NB4 (cell line): ENCODE data around the gene SRGAP2B.
"Not testable (repeated sequence)": the region's sequence is repeated elsewhere in the genome, so short reads cannot be mapped to it uniquely, and the experiment has no call there.

Source experiments
- MYC ChIP-seq: IDR thresholded peaks from 2 replicates; pipeline ENCODE4 v1.6.1; 2011; ENCODE audit warnings: low read depth, low read length
- POLR2A ChIP-seq: IDR thresholded peaks from 2 replicates; pipeline ENCODE4 v1.6.1; 2011; ENCODE audit warnings: mild to moderate bottlenecking; ENCODE audit not compliant: insufficient read length; ENCODE audit errors: extremely low read depth
- TF ChIP-seq, protein P1 (sequence below): IDR thresholded peaks from one replicate; pipeline ENCODE4 v1.5.1; 2012; ENCODE audit warnings: low read depth, low read length
- TF ChIP-seq, protein P2 (sequence below): IDR thresholded peaks from 2 replicates; pipeline ENCODE4 v1.6.1; 2011; ENCODE audit warnings: low read depth, low read length

DNA sequence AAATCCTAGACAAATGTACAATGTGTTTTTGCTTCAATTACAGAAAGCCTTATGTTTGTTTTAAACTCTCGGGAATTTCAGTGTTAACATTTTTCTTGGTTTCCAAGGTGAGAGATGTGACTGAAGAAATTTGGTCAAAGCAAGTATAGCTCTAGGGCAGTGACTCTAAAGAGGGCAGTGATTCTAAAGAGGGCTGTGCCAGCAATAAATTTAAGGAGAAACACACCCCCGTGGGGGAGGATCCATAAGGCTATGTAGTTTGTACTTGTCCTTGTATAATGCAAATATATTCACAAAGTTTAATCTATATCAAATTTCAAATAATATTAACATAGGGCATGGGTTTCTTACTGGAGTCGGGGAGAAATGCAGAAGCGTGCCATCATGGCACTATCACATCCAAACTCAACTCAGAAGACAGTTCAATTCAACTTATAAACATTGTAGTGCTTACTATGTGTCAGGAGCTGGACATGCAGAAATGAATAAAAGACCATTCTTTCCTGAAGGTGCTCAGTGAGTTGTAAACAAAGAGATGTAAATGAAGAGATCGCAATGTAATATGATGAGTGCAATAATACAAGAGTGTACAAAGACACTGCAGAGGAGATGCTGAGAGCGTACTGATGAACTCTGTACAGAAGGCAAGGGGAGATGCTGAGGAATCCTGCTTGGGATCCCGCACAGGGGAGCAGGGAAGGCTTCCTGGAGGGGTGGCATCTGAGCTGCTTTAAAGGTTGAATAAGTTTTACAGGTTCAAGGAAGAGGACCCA lies 12.5 kb downstream of the SRGAP2B start:
- not testable (repeated sequence) for TF ChIP-seq MYC, POLR2A
- TF ChIP-seq, protein P1, sequence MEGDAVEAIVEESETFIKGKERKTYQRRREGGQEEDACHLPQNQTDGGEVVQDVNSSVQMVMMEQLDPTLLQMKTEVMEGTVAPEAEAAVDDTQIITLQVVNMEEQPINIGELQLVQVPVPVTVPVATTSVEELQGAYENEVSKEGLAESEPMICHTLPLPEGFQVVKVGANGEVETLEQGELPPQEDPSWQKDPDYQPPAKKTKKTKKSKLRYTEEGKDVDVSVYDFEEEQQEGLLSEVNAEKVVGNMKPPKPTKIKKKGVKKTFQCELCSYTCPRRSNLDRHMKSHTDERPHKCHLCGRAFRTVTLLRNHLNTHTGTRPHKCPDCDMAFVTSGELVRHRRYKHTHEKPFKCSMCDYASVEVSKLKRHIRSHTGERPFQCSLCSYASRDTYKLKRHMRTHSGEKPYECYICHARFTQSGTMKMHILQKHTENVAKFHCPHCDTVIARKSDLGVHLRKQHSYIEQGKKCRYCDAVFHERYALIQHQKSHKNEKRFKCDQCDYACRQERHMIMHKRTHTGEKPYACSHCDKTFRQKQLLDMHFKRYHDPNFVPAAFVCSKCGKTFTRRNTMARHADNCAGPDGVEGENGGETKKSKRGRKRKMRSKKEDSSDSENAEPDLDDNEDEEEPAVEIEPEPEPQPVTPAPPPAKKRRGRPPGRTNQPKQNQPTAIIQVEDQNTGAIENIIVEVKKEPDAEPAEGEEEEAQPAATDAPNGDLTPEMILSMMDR, result not testable (repeated sequence)
- TF ChIP-seq, protein P2, sequence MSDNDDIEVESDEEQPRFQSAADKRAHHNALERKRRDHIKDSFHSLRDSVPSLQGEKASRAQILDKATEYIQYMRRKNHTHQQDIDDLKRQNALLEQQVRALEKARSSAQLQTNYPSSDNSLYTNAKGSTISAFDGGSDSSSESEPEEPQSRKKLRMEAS, result not testable (repeated sequence)
